ENCODE data around the gene SPATA21.
"Not testable (repeated sequence)": the region's sequence is repeated elsewhere in the genome, so short reads cannot be mapped to it uniquely, and the experiment has no call there.

SPATA21 gene, protein sequence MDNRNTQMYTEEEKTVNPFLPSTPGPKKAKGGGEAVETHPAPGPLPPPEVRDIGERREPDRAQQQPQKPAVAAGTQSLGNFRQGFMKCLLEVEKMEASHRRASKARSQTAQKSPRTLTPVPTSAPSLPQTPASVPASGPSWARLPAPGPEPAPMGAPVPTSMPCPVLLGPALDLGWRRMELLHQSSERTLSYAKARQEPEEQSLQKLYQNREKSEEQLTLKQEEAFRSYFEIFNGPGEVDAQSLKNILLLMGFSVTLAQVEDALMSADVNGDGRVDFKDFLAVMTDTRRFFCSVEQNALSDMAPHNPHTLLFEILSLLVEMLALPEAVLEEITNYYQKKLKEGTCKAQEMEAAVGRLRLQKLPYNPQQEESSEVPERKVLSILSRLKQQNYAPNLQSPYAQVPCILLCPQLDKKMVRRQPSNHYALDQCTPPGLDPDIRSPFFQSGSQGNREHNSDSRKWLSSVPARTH

DNA sequence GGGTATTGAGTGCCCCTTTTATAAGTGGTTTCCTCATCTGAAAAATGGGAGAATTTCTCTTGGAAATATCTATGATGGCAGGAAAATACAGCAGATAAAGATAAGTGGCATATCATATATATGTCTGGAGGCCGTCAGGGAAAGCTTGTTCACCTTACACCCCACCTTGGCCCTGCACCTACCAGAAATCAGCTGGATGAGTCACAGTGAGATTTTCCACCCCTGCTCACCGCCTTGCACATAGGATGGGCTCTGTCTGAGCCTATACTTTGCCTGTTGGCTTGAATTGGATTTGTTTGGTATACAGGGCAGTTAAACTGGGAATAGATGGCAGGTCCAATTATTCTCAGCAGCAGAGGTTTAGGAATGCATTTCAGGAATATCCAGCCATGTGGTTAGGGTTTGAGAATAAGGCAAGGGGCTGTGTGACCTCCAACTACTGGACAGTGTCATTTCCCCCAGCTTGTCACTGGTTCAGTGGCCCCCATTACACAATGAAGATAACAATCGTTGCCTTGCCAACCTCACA is at the start of gene SPATA21:
TSS of gene SPATA21 (minus strand) at position 479 of the 529 bp plus-strand sequence. CDS start 6,053 bp downstream, outside the sequence.
- DNase-seq: no peak

DNA sequence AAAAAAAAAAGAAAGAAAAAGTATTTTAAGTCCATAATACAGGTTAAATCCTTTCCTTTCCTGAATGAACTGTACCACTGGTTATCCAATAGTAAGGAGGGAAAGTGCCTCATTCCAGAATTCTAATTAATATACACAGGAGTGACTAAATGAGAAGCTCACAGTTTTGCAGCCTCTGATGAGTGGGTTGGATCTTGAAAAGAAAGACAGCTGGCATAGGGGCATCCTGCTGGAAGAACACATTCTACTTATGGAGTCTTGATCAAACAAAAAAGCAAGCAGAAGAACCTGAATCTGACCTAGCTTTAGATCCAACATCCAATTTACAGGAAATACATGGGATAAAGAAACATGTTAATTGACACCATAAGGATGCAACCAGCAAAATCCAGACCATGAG is 49.8 kb upstream of the SPATA21 start:
- not testable (repeated sequence) for DNase-seq

DNA sequence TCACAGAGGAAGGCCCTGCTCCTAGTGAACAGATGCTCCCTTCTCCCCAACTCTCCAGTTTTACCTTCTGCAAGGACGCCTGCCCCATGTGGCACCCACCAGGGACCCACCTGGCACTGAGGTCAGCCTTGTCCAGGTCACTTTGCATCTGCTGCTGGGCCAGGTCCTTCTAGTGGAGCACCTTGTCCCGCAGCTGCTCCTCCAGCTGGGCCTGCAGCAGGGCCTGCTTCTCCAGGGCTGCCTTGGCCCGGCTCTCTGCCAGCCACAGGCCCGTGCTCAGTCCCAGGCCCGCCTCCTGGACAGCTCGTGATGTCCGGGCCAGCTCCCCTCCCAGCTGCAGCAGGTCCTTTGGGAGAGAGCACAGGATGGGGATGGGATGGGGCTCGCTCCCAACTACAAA is 49.1 kb upstream of the SPATA21 start:
- not testable (repeated sequence) for DNase-seq

DNA sequence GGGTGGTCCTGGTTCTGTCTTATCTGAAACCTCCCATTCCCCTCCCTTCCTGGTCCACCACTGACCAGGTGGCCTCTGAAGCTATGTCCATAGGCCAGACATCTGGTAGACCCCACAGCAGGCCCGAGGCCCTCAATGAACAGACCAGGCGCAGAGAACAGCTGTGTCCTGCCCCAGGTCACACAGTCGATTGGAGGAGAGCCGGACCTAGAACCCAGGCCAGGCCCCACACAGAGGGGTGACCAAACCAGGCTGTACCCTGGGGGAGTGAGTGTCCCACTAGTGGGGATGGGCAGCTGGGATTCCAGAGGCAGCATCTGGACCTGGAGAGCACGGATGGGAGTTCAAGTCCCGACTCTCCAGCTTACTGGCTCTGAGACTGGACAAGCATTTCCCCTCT is 47.7 kb upstream of the SPATA21 start:
- DNase-seq: no peak

DNA sequence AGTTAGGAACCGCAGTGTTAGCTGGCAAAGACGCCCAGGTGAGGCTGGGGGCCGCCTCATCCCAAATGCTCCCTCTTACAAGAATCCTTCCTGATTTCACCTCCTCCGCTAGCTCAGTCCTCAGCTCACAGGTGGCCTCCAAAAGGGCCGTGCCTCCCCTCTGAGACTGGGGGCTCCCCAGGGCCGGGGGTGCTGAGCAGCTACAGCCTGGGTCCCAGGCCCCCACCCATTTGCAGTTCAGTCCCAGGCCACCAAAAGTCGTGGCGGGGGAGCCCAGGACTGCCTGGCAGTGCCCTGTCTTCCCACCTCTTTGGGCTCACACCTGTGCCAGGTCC is 47.2 kb upstream of the SPATA21 start:
- no peak for DNase-seq

DNA sequence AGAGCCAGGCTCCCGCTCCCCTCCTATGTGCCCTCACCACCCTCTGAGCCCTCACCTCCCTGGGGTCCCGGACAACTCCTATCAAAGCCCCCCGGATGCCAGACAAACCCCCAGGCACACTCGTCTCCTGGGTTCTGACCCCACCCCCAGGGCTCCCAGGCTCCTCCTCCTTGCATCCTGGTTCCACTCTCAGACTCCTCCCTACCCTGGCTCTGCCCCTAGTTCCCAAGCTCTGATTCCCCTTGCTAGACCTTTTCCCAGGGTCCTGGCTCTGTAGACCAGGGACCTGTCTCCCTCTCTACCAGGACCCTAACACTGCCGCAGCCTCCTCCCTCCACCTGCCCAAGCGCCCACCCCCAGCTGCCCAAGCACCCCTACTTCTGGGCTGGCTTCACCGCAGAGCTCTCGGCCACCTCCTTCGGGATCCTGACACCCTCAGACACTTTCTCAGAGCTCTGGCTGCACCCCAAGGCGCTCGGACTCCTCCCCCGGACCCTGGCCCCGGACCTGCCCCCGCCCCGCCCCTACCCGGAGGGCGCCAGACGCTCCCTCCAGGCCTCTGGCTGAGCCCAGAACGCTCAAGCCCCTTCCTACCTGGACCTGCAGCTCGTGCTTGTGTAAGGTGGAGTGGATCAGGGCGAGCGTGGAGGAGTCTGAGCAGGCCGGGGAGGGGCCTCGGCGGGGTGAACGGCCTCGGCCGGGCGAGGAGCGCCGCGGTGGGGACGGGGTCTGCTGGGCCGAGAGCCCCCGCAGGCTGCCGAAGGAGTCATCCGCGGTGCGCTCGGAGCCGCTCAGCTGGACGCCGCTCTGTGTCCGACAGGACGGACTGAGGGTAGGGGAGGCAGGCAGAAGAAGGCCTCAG is 46.6 kb upstream of the SPATA21 start:
- not testable (repeated sequence) for DNase-seq

DNA sequence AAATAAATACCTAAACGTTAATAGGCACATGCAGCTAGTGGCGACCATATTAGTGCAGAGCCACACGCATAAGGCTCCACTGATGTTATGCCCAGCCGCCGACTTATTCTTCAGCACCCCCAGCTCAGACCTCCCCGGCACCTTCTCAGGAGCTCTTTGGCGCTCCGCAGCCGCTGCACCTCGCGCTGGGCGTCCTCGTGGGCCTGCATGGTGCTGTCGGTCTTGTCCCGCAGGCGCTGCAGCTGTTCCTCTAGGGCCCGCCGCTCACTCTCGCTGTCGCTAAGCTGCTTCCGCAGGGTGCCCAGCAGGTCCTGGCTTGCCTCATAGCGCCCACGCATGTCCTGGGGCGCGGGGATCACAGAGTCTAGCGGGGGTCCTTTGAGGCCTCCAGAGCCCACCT is 45.9 kb upstream of the SPATA21 start:
- not testable (repeated sequence) for DNase-seq

DNA sequence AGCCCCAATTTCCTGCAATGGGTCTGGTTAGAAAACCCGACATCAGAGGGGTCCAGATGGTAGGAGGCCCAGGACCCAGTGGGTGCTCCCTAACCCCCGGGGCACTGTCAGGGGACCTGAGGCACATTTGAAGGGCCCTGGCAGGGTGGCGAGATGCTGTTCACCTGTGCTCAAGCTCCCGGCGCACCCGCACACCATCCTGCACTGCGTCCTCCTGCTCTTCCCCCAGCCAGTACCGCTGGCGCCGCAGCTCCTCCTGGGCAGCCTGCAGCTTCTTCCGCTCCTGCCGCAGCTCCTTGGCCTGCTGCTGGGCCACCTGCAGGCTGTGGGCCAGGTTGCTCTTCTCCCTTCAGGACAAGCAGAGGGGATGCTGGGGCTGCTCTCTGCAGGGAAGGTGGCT is 40.9 kb upstream of the SPATA21 start:
- no peak for DNase-seq

DNA sequence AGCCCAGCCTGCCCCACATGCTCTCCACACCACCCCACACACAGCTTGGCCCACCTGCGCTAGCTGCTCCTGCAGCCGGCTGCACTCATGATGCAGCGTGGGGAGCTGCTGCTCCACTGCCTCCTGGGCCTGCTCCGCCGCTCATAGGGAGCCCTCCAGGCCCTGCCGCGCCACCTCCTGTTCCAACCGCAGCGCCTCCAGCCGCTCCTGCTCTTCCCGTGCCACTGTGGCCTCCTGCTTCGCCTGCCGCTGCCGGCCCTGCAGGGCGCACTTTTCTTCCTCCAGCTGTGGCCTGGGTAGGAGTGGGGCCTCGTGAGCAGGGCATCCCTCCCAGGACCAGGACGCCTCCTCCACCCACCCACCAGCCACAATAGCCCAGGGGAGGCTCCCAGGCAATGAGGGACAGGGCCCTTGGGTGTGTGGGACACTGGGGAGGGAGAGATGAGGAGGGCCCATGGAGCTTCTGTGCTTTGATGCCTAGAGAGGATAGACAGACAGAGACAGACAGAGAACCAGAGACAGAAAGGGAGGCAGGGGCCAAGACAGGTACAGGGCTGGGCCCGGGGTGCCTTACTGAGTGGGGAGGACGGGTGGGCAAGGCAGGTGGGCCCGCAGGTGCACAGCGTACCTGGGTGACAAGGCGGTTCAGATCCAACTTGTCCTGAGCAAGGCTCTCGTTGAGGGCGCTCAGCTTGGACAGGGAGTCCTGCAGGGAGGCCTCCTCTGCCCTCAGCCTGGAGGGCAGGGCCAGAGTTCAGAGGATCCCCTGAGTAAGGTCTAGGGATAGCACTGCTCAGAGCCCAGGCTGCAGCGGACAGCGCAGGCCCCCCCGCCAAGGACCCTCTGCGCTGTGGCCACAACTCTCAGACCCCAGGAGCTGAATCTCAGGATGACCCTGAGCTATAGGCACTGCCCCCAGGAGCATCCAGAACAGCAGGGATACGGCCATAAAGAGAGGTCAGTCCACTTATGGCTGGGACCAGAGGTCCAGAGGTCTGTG is 38.8 kb upstream of the SPATA21 start:
- not testable (repeated sequence) for DNase-seq

DNA sequence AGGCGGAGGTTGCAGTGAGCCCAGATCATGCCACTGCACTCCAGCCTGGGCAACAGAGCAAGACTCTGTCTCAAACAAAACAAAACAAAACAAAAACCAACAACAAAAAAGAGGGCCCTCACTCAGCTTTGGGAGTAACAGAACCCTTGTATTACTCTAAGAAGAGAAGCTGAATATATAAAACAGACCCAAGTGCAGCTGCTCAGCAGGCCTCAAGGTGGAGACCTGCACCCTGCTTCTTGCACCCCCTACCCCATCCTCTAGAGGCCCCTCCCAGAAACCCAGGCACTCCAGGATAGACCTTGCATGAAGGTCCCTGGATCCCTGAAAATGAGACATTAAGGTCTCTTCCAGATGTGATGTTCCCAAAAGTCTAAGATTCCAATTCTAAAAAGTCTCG is 37.7 kb upstream of the SPATA21 start:
- not testable (repeated sequence) for DNase-seq

DNA sequence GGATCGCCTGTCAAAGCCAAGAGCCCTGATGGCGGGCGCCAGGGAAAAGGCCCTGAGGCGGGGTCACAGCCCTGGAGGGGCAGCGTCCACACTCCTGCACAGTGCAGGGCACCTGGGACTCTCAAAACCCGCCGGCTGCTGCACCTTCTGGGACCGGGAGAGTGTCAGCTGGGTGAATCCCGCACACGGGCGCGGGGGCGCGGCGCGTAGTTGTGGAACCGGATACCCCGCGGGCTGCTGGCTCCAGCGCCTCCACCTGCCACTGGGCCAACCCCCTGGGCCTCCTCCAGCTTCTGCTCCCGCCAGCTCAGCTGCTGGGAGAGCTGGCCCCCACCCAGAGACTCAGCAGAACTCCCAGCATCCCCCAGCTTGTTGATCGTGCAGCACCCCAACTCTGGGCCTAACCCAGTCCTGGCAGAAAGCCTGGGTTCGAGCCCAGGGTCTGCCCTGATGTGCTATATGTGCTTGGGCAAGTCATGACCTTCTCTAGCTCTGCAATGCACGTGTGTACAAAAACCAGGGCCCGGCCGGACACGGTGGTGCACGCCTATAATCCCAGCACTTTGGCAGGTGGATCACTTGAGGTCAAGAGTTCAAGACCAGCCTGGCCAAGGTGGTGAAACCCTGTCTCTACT is 37.1 kb upstream of the SPATA21 start:
- DNase-seq: no peak

DNA sequence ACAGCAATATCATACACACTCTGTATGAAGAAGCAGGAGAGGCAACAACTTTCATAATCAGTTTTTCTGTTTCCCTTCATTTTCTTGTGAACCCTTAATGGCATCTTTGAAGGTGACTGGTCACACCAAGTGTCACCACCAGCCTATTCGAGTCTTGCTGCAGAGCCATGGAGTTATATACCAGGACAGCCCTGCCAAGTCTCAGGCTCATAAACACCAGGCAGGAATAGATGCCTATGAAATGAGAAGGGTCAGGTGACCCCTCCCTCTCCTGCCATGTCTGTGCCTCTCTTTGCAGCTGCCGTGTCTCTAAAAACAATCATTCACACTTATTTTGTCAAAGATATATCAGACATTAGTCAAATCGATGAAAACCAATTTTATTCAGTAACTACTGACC is 31.3 kb upstream of the SPATA21 start:
- no peak for DNase-seq

DNA sequence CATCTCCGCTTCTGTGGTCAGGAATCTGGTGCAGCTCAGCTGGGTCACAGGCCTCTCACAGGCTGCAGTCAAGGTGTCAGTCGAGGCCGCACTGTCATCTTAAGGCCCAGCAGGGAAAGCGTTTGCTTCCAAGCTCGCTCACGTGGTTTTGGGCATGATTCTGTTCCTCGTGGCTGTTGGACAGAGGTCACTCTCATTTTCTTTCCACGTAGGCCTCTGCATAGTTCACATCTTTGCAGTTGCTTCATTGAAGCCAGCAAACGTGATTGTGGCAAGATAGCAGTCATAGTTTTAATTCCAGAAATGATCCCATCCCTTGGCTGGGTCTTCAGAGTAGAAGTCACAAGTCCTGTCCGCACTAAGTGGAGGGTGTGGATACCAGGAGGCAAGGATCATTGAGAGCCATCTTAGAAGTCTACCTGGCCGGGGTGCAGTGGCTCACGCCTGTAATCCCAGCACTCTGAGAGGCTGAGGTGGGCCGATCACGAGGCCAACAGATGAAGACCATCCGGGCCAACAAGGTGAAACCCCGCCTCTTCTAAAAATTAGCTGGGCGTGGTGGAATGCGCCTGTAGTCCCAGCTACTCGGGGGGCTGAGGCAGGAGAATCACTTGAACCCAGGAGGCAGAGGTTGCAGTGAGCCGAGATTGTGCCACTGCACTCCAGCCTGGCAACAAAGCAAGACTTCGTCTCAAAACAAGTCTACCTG is 27.8 kb upstream of the SPATA21 start:
- no peak for DNase-seq

DNA sequence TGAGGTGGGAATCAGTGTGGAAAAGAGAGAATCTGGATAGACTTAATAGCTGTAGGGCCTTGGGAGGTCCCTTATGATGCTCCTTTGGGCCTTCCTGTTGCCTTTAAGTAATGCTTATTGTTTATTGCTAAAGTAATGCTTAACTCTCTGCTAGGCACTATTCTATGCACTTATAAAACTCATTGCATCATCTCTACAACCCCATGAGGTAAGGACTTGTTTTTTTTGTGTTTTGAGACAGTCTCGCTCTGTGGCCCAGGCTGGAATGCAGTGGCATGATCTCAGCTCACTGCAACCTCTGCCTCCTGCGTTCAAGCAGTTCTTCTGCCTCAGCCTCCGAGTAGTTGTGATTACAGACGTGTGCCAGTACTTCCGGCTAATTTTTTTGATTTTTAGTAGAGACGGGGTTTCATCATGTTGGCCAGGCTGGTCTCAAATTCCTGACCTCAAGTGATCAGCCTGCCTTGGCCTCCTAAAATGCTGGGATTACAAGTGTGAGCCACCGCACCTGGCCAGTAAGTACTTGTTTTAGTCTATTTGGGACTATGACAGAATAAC is 25.6 kb upstream of the SPATA21 start:
- no peak for DNase-seq

DNA sequence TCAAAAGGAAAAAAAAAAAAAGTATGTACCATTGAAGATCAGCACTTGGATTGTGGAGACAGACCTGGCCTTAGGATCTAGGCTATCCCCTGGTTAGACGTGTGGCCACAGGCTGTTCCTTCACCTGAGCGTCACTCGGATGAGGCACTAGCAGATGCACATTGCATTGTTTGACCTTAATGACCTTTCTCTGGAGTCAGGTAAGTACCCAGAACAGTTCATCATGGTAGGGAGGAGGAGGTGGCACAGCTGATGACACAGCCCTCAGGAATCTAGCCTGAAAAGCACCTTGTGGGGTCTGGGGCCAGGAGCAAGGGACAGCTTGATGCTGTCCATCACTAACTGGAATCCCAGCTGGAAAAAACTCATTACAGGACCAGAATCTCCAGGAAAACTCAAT is 24.5 kb upstream of the SPATA21 start:
- no peak for DNase-seq

DNA sequence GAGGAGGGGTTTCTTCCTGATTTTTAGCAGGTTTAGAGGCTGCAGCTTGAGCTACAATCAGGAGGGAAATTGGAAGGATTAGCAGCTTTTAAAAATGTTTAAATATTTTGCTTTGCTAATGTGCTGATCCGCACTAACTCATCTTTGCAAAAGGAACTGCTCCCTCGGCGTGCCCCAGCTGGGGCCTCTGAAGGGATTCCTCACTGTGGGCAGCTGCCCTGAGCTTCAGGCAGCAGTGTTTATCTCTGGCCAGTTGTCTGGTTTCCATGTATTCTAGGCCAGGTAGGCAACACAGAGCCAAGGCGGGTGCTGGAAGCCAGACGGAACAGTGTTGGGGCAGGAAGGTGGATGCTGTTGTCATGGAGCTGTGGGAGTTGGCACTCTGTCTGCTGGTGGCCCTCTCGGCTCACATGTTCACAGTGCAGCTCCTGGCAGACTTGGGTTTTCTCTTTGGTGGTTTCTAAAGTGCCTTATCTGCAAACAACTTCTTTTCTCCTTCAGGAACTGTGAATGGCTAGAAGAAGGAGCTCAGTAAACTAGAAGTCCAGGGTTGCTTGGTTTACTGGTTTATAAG is 22.2 kb upstream of the SPATA21 start:
- no peak for DNase-seq

DNA sequence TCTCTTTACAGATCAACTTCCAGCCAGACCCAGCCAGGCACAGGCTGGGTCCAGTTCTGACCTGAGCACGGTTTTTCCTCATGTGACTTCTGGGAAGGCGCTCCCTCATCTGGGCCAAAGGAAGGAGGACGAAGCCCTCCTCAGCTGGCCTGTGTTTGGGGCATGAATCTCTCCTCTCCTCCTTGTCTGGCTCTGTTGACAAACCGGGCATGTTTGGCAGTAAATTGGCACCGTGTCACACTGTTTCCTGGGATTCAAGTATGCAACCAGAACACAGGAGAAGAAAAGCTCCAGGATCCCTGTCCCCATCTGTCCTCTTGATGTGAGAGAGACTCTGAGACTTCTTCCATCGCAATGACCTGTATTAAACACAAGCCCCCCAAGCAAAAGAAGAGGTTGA is 21.6 kb upstream of the SPATA21 start:
- DNase-seq: no peak

DNA sequence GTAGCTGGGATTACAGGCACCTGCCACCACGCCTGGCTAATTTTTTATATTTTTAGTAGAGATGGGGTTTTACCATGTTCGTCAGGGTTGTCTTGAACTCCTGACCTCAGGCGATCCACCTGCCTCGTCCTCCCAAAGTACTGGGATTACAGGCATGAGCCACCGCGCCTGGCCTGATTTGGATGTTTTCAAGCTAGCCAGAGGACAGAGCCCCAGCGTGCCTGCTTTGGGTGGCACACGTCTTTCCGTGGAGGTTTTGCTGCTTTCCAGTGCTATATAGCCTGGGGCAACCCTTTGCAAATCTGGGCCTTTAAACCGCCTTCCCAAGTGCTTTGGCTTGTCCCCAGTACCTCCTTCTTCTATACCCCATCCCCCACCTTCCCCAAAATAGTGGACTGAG is 18.9 kb upstream of the SPATA21 start:
- DNase-seq: not testable (repeated sequence)

DNA sequence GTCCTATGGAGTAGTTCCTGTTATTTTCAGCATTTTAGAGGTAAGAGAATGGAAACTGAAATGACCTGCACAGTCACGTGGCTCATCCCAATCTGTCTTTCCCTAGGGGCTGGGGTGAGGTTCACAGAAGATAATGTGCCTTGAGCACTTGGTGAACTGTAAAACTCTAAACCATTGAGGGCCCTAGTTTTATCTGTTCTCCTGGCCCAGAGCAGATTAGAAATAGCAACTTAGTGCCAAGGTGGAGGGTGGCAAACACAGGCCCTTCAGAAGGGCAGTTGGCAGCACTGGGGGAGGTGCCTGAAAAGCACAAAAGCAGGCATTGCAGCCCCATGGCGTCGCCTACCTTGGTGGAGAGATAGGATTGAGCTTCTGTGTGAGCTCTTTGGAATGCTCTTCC is 17.7 kb upstream of the SPATA21 start:
- not testable (repeated sequence) for DNase-seq

DNA sequence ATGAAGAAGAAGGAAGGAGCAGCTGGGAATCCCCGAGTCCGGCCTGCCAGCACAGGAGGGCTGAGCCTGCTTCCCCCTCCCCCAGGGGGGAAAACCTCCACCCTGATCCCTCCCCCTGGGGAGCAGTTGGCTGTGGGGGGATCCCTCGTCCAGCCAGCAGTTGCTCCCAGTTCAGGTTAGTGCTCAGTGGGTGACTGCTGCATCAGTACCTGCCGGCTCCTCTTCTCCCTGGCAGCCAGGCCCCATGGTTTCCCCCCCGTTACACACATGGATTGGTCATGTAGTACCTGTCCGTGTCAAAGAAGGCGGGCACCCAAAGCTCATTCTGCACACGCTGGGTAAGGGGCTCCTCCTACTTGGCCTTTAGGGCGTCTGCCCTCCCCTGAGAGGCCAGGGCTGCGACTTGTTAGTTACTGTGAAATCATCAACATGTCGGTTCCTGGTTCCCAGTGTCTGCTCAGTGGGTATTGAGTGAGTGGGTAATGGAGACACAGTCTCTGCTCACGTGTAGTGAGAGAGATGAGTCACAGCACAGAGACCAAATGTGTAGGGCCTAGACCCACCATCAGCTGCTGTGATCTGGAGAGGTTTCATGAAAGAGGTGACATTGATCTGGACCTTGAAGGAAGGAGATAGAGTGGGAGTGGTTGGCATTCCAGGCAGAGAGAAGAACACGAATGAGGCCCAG is 14.8 kb upstream of the SPATA21 start:
- DNase-seq: no peak

Measured in CD4-positive, alpha-beta T cell treated with Interleukin-17A for 4 hours (primary cell).